KOPT-K1 (cell line): ENCODE results near the gene ZNF124.
A peak's percentile ranks its signal among the peaks of the same experiment; 100 is the strongest.
"Not testable (repeated sequence)": the region's sequence is repeated elsewhere in the genome, so short reads cannot be mapped to it uniquely, and the experiment has no call there.

Experiments
- H3K27ac ChIP-seq: fragments of 200-600 bp; sonication (generic); 2 replicates; pipeline ENCODE4 v1.5.1; 2016; ENCODE audit warnings: antibody characterized with exemption, mild to moderate bottlenecking, low read depth, low read length; ENCODE audit not compliant: poor library complexity, severe bottlenecking
- H3K36me3 ChIP-seq: fragments of 200-600 bp; sonication (generic); 2 replicates; pipeline ENCODE4 v1.5.1; 2017; ENCODE audit warnings: antibody characterized with exemption, mild to moderate bottlenecking, low read length, moderate library complexity; ENCODE audit not compliant: insufficient read depth
- H3K9me3 ChIP-seq: fragments of 200-600 bp; sonication (generic); 2 replicates; pipeline ENCODE4 v1.5.1; 2017; ENCODE audit warnings: antibody characterized with exemption, low read length, mild to moderate bottlenecking; ENCODE audit not compliant: insufficient read depth, poor library complexity, severe bottlenecking

Gene ZNF124

GRCh38 chr1:247171875-247172563, at the start of gene ZNF124:
TSS of gene ZNF124 (minus strand) at chr1:247172020. CDS start at chr1:247171877, 143 bp downstream.
- H3K27ac ChIP-seq = not testable (repeated sequence)
- H3K36me3 ChIP-seq = peaks cover 25% of the 10 kb centered on the region
- peaks cover 24% of the 10 kb centered on the region for H3K9me3 ChIP-seq

DNA sequence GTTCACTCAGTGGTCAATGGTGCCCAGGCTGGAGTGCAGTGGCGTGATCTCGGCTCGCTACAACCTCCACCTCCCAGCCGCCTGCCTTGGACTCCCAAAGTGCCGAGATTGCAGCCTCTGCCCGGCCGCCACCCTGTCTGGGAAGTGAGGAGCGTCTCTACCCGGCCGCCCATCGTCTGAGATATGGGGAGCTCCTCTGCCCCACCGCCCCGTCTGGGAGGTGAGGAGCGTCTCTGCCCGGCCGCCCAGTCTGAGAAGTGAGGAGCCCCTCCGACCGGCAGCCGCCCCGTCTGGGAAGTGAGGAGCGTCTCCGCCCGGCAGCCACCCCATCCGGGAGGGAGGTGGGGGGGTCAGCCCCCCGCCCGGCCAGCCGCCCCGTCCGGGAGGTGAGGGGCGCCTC, 48.5 kb upstream of the ZNF124 start:
- H3K36me3 ChIP-seq, H3K27ac ChIP-seq, H3K9me3 ChIP-seq: not testable (repeated sequence)

DNA sequence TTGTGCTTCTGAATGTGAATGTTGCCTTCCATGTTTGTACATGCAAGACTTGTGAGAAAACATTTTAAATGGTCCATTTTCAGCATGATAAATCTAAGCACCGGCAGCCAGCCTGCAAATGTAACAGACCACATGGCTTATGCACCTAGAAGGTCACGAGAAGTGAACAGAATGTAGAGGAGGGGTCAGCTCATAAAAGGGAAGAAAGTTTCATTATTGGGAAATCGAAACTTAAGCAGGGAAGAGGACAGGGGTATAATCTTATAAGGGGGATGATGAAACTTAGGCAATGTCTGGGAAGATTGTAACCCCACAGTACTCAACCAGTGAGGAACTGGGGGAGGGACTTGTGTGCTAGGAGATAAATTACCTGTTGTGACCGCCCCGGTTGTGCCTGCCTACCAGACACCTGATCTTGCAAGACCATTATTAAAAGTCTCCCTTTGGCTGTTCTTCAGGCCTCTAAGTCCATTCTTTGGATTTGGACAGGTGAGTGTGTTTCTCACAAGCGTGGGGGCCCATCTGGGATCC, 46.4 kb upstream of the ZNF124 start:
- H3K9me3 ChIP-seq = no peaks in the 10 kb centered on the region
- H3K36me3 ChIP-seq = no peaks in the 10 kb centered on the region
- H3K27ac ChIP-seq = no peak overlapping the region

- no peak overlapping the region for H3K27ac ChIP-seq
- H3K9me3 ChIP-seq = no peaks in the 10 kb centered on the region
- no peaks in the 10 kb centered on the region for H3K36me3 ChIP-seq
These were observed 44.4 kb upstream of the ZNF124 start for GRCh38 chr1:247216261-247216660.

DNA sequence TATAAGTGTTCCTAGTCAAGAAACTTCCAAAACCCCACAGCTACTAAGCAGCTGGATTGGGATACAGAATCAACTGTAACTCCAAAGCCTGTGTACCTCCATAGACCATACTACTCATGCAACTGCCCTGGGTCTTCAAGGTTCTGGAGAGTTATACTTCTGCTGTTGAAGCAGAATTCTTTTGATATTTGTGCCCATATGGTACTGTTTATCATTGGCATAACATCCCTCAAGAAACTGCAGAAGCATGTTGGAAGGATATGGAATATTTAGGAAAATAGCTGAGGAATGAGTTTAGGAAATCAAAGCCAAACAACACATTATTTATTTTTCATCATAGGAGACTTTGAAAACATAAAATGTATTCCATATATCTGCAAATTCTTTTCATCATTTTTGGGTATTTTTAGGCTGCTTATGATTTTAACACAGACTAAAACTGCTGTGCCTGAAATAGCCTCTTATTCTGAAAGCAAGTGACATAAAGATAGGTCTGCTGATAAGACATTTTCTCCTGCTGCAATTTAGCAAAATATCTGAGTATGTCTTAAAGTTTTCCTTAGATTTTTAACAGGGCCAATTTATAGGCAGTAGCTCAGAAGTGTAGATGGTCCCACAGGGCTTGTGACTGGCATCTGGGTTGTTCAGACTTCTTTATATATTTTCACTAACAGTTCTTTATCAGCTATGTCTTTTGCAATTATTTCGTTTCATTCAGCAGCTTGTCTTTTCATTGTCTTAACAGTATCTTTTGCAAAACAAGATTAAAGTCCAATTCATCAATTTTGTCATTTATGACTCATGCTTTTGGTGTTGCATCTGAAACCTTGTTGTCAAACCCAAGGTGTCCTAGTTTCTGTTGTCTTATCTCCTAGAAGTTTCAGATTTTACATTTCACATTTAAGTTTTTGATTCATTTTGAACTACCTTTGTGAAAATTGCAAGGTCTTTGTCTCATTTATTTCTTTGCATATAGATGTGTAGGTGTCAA, 41.1 kb upstream of the ZNF124 start:
- no peak overlapping the region for H3K27ac ChIP-seq
- peaks cover 14% of the 10 kb centered on the region; the same call in 1 of the 2 replicates for H3K36me3 ChIP-seq
- peaks cover 5% of the 10 kb centered on the region for H3K9me3 ChIP-seq

GRCh38 chr1:247212012-247212411, 40.2 kb upstream of the ZNF124 start:
- H3K36me3 ChIP-seq = peaks cover 21% of the 10 kb centered on the region; the same call in 1 of the 2 replicates
- H3K9me3 ChIP-seq = peaks cover 11% of the 10 kb centered on the region
- H3K27ac ChIP-seq = no peak overlapping the region

GRCh38 chr1:247211339-247211738, 39.5 kb upstream of the ZNF124 start:
- no peak overlapping the region for H3K27ac ChIP-seq
- peaks cover 17% of the 10 kb centered on the region for H3K9me3 ChIP-seq
- H3K36me3 ChIP-seq = peaks cover 26% of the 10 kb centered on the region

GRCh38 chr1:247210376-247211117, 38.7 kb upstream of the ZNF124 start:
- Histone ChIP-seq H3K36me3 (peaks cover 34% of the 10 kb centered on the region), H3K27ac (peak overlapping the region; percentile 79), H3K9me3 (peaks cover 24% of the 10 kb centered on the region)

DNA sequence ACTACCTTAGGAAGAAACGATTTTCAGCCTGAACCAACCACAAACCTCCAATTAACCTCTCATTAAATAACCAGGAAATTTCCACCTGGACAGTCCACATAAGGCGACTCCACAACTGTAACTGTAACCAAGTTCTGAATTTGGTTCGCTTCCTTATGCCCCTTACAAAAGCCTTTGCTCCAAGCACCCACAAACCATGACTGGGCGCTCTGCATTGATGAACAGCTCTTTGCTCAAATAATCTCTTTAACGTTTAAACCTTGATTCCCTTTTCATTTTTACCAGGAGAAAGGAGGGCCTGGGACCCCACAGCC, 38.2 kb upstream of the ZNF124 start:
- H3K36me3 ChIP-seq = peaks cover 37% of the 10 kb centered on the region
- peaks cover 30% of the 10 kb centered on the region for H3K9me3 ChIP-seq
- peak overlapping the region; percentile 79 for H3K27ac ChIP-seq

GRCh38 chr1:247209396-247209795, 37.6 kb upstream of the ZNF124 start:
- Histone ChIP-seq H3K36me3 (peaks cover 43% of the 10 kb centered on the region), H3K27ac (peak overlapping the region; percentile 79), H3K9me3 (peaks cover 35% of the 10 kb centered on the region)

DNA sequence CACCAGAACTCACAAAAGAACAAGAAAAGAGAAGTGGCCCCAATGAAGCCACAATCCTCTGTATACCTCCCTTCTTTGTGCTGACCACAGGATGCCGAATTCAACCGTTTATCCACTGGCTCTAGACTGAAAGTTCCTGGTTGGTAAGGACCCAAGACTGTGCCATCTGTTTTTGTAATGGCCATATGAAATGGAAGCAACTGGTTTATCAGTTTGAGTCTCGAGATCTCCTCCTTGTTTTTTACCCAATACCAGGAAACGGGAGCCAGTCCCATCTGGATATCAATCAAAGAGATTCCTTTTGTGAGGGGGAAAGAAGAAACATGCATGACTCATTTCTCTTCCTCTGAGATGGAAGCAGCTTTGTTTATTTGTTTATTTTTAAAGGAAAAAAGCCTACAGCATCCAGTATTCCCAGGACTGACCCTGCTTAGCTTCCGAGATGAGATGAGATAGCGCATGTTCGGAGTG, 32.4 kb upstream of the ZNF124 start:
- Histone ChIP-seq H3K36me3 (peaks cover 93% of the 10 kb centered on the region), H3K27ac (no peak overlapping the region), H3K9me3 (peaks cover 81% of the 10 kb centered on the region)

GRCh38 chr1:247198781-247199180, 27.0 kb upstream of the ZNF124 start:
- Histone ChIP-seq H3K27ac (no peak overlapping the region), H3K9me3 (peaks cover 85% of the 10 kb centered on the region), H3K36me3 (peaks cover 99% of the 10 kb centered on the region)

DNA sequence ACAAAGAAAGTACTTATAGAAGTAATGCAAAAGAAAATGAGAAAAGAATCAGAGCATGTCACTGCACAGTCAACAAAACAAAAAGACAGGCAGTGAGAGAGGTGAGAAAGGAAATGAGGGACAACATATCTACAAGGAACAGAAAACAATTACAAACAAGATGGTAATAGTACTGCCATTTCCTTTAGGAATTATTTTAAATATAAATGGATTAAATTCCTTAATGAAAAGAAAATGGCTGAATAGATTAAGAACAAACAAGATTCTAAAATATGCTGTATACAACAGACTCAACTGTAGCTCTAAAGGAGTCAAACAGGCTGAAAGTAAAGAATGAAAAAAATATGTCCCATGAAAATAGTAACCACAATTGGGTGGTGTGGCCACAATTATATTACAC, 22.1 kb upstream of the ZNF124 start:
- Histone ChIP-seq H3K36me3 (peaks cover 96% of the 10 kb centered on the region), H3K27ac (no peak overlapping the region), H3K9me3 (peaks cover 90% of the 10 kb centered on the region)

DNA sequence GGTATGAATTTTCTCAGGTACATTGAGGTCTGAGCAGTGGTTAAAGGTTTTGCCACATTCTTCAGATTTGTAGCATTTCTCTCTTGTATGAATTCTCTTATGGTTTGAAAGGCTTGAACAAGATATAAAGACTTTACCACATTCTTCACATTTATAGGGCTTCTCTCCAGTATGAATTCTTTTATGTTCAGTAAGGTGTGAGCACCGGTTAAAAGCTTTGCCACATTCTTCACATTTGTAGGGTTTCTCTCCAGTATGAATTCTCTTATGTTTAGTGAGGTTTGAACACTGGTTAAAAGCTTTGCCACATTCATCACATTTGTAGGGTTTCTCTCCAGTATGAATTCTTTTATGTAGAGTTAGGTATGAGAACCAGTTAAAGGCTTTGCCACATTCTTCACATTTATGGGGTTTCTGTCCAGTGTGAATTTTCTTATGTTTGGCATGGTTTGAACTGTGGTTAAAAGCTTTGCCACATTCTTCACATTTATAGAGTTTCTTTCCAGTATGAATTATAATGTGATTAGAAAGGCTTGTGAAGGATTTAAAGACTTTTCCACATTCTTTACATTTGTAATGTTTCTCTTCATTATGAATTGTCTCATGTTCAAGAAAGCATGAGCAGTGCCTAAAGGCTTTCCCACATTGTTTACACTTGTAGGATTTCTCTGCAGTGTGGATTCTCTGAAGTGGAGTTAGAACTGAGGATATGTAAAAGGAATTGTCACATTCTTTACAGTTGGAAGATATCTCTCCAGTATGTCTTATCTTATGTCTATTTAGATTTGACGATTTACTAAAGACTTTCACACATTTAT, 18.4 kb upstream of the ZNF124 start:
- H3K27ac ChIP-seq = no peak overlapping the region
- peaks cover 64% of the 10 kb centered on the region for H3K36me3 ChIP-seq
- H3K9me3 ChIP-seq = peaks cover 97% of the 10 kb centered on the region
